IPS DF 4.7 (cell line): ENCODE data around the gene CRISPLD2.
A peak's percentile ranks its signal among the peaks of the same experiment; 100 is the strongest.

Experiments used
- DNase-seq: peaks from one replicate; pipeline ENCODE4 v3.0.0-alpha.2; 2013; ENCODE audit warnings: low spot score; ENCODE audit errors: extremely low read depth

CRISPLD2 gene

DNA sequence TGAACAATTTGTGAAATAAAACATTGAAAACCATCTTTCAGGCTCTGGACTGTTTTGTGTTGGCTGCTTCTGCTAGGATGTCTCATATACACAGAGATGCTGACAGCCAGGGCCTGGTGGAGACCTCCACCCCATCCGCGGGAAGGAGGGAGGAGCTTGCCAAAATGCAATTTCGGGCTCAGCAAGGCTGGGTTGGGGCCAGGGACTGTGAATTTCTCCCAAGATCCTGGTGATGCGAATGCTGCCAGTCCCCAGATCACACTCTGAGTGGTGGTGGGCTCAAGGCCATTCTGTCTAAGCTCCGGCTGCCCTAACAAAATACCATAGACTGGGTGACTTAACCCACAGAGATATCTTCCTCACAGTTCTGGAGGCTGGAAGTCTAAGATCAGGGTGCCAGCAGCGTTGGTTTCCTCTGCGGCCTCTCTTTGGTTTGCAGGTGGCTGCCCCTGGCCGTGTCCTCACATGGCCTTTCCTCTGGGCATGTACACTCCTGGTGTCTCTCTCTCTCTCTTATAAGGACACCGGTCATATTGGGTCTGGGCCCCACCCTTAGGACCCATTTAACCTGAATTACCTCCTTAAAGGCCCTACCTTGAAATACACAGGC, 89.8 kb downstream of the CRISPLD2 start:
- DNase-seq: no peak

DNA sequence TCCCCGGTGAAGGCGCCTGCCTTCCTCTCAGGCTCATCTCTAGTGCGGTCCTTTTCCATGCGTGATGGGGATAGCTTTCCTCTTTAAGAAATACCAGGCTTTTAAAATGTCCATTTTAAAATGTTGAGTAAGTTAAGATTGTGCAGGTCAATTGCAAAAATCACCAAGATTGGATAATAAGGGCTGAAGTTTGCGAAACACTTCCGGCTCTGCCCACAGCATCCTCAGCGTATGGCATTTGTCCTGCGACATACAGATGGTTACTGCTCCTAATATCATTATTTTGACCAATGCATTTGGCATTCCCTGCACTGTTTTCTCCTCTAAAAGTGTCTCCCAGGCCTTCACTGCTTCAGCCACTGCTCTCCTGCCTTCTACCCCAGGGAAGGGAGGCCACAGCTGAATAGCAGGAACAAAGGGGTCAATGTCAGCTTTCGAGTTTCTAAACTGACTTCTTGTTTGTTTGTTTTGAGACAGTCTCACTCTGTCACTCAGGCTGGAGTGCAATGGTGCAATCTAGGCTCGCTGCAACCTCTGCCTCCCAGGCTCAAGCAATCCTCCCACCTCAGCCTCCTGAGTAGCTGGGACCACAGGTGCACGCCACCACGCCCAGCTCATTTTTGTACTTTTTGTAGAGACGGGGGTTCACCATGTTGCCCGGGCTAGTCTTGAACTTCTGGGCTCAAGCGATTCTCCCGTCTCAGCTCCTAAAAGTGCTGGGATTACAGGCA, 91.9 kb downstream of the CRISPLD2 start:
- DNase-seq: no peak

DNA sequence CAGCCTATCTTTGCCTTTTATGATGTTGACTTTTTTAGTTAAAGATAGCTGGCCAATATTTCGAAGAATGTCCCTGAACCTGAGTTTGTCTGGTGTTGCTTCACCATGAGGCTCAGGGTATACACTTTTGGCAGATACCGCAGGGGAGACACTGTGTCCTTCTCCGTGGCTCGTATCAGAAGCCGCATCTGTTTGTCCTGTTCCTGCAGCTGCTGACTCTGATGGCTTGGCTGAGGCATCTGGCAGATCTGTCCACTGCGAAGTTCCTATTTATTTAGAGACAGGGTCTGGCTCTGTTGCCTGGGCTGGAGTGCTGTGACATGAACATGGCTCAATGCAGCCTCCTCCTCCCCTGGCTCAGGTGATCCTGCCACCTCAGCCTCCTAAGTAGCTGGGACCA, 93.5 kb downstream of the CRISPLD2 start:
- DNase-seq: no peak

DNA sequence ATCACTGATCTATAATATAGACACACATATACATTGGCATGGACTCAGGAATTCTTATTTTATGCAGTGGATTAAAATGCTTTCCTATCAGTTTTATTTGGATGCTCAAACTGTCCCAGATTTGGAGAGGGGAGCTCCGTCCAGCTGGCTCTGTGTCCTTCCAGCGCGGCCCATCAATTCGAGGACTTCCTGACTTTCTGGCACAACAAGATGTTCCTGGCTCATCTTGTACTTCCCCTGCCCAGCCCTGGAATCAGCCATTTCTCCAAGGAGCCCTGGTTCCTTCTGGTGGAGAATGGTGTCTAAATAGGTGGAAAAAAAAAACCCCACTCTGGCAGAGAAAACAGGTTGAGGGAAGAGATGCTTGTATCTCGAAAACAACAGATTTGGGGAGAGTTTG, 94.5 kb downstream of the CRISPLD2 start:
- DNase-seq: no peak

DNA sequence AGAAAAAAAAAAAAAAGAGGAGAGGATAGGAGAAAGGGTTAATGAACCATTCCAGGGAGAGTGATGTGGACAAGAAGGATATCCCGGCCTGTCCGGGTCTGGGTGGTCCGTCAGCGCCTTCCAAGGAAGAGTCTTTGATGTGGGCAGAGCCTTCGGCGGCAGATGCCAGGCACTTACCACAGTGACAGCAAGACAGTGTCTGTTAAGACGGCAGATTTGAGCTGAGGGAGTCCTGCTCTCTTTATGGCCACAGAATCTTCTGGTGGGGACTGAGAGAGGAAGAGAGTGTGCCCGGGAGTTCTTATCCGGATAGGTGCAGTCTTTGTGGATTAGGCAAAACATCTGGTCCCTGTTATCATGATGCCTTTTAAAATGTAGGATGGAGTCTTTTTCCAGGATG, 96.4 kb downstream of the CRISPLD2 start:
- DNase-seq: no peak

DNA sequence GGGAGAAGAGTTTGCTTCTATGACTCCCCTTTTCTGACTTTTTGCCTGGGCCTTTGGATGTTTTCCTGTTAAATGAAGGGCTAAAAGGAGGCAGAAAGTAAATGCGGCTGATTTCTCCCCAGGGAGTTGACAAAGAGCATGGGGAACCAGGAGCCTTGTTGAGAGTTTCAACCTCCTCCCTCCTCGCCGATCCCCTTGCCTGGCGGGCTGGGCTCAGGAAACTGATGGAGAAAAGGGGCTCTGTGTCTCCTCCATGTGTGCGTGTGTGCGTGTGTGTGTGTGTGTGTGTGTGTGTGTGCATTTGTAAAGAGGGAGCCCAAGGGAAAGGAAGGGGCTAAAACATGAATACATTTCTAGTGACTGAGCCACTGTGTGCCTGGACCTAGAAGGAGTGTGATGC, 97.1 kb downstream of the CRISPLD2 start:
- DNase-seq: no peak

DNA sequence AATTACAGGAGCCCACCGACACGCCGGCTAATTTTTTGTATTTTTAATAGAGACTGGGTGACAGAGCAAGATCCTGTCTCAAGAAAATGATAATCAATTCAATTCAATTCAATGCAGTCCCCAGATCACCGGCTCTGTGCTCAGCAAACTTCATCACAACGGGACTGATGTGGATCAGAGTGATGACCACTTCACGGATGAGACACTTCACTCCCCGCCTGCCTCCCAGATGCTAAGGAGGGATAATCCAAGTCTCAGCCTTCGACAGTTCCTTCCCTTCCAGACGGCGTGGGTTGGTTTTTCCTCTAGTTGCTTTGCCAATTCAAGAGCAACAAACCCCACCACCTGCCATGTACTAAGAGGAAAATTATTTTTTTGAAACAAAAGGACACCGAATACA, 97.7 kb downstream of the CRISPLD2 start:
- DNase-seq: no peak

DNA sequence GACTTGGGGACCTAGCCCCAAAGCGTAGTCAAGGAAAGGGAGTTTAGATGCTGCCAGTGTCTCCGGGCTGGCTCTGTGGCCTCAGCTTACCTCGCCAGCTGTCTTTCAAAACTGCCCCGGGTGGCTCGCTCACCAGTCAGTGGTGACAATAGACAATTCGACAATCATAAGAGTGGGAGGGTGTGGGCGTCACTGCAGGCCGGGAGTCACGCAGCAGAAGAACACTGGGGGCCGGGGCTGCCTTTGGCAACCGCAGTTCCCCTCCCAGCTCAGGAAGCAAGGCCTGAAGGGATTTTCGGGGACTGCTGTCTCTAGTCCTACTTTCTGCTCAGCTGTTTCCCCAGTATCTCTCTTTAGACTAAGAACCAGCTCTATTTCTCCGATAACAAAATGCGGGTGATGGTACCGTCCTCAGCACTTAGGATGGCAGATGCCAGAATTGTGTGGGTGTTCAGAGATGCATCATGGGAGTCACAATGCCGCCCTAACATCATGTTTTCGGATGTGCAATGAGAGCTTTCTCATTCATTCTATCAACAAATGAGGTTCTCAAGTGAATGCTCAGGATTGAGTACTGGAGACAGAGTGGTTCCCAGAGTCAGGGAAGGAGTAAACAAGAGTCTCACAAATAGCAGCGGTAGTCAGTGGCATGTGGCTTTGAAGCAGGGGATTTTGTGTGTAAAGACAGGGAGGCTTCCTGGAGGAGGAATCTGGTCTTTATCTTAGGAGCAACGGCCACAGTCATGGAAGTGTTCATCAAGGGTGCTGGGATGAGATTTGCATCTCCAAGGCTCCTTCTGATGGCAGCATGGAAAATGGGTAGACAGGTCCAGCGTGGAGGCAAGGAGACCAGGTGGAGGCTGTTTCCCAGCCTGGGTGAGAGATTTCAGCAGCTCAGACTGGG, 98.5 kb downstream of the CRISPLD2 start:
- DNase-seq: no peak

DNA sequence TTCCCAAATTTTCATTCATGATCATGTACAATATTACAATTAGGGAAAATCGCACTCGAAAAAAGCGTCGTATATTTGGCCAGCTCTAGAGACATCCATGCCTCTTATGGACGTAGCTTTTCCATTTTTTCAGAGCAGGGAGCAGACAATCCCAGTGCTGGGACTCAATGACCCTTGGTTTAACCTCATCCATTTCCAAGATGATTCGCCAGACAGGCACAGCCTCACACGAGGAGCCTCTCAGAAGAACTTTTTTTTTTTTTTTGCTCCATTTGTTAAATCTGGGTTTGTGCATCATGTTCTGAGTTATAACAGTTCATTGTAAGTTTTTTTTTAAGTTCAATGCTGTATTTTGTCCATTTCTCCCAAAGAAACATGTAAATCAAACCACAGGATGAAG, 99.5 kb downstream of the CRISPLD2 start:
- DNase-seq: no peak

DNA sequence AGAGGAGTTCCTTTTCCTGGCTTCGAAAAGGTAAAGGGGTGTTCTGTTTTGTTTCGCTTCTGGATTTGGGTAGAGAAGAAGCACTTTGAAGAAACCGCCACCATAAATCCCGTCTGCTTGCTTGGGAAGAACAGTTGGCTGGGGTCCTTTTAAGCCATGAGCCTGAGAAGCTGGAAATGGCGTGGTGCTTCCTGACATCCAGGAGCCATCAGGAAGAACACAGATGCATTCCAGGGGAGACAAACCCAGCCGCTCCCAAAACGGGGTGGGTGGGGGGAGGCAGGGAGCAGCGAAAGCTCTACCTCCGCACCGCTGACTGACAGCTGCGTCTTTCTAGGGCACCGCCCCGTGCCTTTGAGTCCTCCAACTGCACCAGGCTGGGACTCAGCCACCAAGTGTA, 99.9 kb downstream of the CRISPLD2 start:
- no peak for DNase-seq

DNA sequence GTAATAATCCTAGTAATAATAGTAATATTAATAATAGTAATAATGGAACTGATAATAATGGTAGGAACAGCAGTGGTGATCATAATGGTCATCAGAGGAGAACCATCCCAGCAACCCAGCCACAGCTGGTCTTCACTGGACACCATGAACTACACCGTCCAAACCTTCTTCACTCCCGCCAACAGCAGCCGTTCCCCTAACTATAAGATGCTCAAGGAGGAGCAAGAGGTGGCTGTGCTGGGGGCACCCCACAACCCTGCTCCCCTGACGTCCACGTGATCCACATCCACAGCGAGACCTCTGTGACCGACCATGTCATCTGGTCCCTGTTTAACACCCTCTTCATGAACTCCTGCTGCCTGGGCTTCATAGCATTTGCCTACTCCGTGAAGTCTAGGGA, 100.5 kb downstream of the CRISPLD2 start:
- no peak for DNase-seq

DNA sequence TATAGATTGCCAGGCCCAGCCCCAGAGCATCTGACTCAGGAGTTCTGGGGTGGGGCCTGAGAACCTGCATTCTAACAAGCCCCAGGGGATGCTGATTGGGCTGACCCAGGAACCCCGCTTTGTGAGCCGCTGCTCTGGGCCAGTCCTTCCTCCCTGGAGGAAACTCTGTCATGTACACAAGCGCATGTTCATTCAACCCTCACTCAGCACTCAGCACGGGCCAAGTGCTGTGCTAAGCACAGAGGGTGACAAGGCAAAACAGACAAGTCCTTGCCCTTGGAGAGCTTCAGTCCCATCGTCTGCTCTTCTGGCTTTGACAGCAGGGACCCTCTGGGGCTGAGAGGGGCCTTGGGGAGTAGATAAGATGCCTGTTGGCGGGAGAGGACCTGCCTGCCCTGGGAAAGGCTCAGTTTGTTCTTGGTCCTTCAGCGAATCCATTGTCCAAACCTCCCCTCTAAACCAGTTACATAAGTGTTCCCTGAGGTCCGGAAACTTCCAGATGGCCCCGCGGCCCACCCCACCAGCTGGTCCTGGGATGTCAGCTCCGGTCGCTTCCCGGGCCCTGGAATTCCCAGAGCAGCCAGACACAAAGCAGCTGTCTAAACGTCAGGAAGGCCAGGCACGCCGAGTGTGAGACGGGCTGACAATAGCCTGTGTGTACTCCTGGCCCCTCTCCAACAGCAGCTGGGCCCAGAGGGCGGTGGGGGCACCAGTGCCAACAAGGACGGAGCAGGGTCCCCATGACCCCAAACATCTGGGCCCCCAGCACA, 102.8 kb downstream of the CRISPLD2 start:
- no peak for DNase-seq

DNA sequence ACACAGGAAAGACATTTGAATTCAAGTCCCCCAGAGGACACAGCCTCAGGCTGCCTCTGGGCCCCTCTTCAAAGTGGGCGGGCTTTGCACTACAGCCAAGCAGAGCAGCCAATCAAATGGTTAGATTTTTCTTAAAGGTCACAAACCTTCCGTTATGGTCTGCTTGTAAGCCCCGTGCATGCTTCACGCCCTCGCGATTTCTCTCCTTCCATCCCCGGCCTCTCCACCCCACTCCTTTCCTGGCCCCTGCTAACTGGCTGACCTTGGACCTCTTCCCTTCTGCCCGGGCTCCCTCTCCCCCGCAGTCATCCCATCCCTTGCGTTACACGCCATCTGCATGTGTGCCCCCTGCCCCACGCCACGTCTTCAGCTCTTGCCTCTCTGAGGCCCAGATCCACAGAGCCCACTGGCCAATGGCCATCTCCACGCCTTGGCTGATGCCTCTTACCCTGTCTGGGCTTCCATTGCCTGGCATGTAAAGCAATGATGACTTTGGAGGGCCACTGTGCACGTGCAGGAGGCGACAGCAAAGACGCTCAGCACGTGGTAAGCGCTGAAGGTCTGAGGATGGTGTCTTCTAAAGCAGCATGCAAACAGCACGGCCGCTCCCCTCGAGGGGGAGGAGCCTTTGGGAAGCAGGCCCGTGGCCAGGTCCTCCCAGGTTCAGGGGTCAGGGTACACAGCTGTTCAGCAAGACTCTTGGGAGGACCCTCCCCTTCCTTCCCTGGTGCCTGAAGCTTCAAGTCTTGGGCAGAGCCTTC, 104.7 kb downstream of the CRISPLD2 start:
- DNase-seq: no peak

DNA sequence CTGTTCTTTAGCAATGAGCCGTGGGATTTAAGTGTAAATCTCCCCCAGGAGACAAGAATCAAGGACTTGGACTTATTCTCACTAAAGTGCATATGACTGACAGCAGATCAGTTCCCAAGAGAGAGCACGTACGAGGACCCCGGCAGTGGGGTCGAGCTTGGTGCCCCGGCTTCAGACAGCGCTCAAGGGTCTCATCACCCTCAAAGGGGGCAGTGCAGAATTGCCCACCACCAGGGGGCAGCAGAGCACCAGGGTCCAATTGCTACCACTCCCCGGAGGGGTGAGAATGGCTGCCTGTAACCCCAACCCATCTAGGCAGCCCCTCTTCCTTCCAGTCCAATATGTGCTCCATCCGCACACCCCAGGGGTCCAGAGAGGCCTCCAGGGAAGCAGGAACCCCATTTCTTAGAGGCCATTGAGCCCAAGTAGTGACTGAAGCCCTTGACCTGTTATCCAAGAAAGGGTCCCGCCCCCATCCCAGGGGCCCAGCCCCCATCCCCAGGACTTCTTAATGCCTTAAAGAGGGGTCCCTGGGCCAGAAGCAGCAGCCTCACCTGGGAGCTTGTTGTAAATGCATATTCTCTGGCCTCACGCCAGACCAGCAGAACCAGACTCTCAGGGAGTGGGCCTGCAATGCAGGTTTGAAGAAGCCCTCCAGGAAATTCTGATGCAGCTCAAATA, 105.4 kb downstream of the CRISPLD2 start:
- DNase-seq: peak; percentile 36

DNA sequence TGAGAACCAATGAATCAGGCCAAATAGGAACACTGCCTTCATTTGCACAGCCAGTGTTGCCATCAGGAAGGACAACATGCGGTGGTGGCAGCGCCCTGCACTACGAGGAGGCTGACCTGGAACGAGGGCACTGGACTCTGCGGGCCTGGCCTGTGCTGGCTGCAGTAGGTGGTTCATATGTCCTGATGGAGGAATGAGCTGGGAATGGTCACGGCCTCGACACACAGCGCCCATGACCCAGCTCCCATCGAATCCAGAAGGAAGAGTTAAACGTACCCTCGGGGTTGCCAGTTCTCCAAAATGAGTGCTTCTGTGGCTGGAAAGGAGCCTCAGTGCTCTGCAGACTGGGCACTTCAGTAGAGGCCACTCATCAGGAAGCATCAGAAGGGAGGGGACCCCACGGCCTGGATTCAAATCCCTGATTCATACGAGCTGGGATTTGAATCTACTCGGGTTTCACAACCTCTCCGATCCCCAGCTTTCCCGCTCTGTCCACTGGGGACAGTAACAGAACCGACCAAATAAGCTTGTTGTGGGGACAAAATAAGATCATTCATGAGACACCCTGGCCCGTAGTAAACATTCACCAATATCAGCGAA, 106.1 kb downstream of the CRISPLD2 start:
- DNase-seq: no peak

DNA sequence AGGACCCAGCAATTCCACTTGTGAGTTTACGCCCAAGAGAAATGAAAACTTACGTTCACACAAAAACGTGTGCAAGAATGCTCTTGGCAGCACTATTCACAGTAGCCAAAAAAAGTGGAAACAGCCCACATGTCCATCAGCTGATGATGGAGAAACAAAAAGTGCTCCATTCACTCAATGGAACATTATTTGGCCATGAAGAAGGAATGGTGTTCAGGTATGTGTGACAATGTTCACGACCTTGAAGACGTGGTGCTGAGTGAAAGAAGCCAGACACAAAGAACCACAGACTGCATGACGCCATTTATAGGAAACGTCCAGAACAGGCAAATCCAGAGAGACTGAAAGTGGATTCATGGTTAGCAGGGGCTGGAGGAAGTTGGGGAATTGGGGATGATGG, 106.7 kb downstream of the CRISPLD2 start:
- DNase-seq: no peak

DNA sequence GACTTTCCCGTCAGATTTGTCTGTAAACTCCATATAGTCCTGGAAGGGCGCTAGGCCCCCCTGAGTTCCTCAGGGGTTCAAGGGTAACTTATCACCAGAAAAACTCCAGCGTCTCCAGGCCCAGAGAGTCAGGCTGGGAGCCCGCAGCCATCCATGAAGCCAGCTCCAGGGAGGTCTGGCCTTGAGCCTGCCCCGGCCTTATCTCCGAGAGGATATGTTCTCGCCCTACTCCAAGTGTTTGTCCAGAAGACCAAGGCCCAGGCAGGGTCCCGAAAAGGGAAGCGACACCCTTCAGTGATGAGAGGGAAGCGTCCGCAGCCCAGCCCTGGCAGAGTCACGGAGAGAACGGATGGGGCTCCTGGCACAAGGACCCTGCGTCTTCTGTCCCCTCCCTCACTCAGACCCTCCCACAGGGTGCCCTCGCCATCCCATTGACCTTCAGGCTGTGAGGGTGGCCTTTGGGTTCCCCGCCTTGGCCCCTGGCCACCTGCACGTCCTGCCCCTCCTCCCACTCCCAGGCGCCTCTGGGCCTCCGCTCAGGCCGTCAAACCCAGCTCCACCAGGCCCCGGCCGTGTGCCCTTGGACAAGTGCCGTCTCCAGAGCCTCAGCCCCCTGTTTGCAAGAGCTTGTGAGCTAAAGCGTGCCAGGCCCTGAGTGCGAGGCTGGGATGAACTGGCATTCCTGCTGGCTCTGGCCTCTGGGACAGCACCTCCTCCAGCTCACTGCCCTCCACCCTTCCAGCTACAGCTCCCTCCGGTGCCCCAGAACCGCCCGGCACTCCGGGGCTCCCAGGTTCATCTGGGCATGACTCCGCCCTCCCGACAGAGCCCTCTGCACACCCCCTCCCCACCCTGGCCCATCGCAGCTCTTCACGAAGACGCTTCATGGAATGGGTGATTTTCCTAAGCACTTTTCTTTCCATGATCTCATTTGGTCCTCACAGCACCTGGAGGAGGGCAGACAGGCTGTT, 108.1 kb downstream of the CRISPLD2 start:
- no peak for DNase-seq

DNA sequence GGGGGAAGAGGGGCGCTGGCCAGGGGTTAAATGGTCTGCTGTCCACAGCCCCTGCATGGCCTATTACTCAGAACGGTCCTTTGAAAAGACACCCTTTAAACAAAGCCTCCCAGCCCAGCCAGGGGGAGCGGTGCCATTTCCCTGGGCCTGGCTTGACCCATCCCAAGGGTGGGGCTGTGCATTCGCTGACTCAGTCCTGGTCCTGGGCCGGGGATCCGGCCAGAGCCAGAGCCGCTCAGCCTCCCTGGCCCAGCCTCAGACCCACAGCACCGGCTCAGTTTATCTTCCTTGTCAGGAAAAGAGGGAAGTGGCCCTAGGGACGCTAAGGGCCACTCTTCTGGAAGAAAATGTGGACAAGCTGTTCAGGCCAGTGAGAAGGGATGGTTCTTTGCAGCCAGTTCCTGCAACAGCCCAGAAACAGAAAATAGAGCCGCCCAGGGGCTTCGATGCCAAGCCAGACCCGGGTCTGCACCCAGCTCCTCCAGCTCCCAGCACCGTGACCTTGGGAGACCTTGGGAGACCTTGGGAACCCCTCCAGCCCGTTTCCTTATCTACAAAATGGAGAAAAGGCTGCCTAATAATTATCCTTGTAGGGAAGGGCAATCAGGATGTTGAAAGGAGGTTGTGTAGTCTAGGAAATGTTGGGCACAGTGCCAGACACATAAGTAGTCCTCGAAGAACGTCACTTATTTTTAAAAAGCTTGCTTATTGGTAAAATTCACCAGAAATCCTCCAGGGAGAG, 109.1 kb downstream of the CRISPLD2 start:
- no peak for DNase-seq
